HK-2 (cell line): Measurements from ENCODE around the gene FAM151A.

Source experiments
- DNase-seq: peaks from one replicate; pipeline ENCODE4 v3.0.0-alpha.2; 2018; ENCODE audit not compliant: unreplicated experiment

Gene FAM151A

DNA sequence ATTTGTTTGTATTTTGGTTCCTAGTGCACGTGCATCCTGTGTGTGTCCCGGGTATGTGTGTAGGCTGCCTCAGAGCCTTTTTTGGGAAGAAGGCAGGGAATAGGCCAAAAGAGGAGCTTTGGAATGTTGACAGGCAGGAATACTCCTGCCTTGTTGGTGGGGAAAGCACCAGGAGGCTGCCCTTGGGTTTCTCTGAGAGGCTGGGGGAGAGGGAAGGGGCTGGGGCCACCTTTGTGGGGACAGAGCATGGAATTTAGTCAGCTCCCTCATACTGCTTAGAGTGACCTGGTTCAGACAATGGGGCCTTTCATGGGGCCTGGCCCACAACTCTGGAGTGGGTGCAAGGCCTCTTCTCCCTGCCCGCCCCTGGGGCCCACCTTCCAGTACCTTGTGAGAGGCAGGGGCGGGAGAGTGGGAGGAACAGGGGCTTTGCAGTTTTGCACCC lies 44.0 kb downstream of the FAM151A start:
- DNase-seq: no peak

DNA sequence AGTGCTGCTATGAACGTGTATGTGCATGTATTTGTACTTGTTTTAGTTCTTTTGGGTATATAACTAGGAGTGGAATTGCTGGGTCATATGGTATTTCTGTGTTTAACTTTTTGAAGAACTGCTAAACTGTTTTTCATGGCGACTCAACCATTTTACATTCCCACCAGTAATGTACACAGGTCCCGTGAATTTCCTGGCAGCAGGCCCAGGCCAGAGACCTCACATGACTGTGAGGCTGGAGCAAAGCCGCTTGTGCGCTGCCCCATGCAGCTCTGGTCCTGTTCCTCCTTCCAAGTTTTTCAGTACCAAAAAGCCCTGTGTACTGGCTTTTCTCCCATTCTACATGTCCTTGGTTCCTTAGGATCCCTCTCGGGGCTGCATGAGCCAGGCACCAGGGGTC lies 45.7 kb downstream of the FAM151A start:
- DNase-seq: peak; percentile 40

DNA sequence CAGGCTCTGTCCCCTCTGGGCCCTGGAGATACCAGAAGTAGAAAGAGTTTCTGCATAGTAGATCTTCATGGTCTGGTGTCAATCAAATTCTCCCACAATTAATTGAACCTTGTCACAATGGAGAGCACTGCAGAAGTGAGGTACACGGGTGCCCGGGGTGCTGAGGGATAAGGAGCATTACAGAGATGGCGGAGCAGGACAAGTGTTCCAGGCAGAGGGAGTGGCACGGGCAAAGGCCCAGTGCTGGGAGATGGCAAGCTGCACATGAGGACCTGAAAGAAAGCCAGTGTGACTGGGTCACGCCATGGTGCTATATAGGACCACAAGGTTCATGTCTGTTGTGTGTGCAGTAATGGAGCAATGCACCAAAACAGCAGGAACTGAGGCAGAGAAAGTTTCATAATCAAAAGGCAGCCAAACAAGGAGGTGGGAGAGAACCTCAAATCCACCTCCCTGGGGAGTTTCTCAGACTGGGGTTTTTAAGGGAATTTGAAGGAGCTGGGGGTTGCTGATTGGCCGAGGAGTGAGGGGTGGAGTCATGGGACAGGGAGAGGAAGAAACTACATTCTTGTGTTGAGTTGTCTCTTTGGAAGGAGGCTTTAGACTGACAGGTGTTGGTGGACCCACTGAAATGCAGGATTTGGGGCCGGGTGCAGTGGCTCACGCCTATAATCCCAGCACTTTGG lies 47.6 kb downstream of the FAM151A start:
- no peak for DNase-seq

DNA sequence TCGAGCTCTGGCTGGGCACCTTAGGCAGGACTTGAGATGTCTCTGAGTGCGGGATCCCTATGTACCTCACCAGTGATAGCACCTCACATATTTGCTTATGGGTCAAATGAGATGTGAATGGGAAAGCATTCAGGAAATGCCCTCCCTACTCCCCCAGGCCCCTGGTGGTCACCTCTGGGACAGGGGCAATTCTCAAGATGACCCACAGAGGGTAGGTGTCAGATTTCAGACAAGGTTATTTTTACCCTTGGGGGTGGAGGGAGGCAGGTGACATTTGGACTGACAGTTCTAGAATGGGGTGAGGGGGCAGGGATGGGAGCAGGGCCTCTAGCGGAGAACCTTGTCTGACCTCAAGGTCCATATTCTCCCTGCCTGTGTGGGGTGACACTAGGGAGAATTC lies 48.2 kb downstream of the FAM151A start:
- DNase-seq: no peak

DNA sequence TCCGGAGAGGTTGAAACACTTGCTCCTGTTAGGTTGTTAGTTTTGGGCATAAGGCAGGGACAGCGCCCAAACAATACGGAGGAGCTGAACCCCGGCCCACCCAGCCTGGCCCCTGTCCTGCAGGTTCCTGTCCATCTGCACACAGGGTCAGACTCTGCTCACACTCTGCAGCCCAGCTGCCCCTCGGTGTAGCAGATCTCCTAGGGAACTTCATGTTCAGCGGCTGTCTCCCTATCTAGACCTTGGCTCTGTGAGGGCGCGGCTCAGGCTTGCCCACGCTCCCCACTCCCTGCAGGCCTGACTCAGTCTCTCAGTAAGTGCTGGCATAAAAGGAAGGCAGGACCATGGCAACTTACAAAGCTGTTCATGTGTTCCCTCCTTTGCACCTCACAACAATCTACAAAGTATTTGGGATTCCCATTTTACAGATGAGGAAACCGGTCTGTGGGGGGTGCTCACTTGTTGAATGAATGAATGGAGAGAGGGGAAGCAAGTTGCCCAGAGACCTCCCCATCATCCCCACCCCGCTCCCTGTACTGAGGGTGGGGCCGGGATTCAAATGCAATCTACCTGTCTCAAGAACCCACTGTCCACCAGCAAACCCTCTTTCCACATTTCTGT lies 49.1 kb downstream of the FAM151A start:
- no peak for DNase-seq

DNA sequence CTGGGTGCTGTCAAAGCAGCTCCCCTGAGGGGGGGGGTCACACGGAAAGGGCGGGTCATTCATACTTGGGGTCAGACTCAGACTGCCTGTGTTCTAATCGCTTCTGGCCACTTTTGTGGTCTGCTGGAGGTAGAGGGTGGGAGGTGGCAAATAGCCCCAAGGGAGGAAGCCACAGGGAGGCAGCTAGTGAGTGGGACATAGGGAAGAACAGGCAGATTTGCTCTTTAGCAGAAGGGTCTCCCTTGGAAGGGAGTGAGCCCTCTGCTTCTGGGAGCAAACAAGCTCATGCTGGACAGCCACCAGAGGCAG lies 50.8 kb downstream of the FAM151A start:
- no peak for DNase-seq

DNA sequence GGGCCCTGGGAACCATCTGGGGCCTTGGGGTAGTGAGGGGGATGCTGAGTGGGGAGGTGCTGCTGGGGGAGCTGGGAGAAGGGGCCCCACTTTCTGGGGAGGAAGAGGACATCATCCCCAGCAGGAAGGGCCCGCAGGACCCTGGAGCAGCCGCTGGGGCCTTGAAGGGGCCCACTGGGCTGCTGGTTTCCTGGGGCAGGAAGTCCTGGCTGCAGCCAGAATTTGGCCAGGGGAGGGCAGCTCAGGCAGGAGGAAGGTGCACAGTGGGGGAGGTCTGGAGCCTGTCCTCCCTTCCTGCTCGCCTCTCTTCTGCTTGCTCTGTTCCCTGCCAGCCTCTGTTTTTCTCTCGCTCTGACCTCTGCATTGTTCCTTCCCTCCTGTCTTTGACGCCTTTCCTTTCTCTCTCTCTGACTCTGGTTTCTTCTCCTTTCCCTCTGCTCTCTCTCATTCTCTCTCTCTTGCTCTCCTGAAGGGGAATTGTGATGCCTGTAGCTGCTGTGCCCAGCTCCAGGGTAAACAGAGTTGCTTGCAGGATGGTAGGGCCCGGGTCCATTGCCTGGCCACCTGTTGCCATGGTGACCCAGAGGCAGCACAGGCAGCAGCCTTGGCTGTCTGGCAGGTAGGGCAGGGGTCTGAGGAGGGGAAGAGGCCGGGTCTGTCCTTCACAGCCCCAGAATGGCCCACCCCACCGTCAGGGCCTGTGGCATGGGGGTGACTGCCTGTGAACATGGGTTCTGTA lies 51.4 kb downstream of the FAM151A start:
- DNase-seq: no peak

DNA sequence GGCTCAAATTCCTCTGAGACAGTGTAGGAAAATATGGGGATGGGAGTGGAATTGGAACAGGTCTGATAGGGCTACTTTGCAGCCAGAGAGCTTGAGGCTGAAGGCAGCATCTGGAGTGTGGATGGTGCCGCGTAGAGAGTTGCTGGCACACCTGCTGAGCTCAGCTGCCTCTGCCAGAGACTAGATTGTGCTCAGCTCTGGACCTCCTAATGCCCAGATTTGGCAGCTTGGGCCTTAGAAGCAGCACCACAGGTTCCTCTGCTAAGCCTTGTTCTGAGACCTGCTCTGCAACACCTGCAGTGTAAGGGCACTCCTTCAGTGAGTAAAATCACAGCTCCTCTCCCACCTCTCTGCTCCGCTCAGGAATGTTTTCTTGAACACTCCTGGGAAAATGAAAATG lies 52.0 kb downstream of the FAM151A start:
- DNase-seq: no peak

DNA sequence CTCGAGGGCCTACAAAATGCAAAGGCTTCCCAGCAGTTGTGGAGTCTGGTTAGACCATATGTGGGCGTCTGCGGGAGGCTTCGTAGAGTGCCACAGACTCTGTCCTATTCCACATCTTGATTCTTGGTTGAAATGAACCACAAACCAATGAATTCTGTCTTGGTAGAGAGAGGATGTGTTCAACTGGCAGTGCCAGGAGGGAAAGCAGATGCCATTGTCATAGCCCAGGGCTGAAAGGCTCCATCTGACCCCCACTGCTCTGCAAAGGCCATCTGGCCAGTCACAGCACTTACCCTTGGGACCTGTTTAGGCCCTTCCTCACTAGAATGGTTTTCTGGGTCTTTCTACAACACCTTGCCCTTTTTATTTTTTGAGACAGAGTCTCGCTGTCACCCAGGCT lies 53.2 kb downstream of the FAM151A start:
- no peak for DNase-seq

DNA sequence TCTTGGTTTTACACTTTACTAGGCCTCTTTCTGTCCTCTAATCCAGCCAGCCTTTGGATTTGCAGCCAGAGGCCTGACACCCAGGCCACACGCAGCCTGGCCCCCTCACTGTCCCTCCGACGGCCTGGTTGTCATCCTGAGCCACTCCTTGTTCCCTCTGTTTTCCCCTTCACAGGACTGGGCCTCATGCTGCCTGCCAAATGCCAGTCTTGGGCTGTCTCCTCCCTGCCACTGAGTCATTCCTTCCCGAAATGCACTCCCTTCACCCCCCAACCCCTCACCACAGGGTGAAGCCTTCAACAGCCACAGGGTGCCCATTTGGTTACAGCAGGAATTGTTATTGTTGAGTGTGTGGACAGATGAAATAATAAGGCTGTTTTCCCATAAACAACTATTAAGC lies 54.0 kb downstream of the FAM151A start:
- no peak for DNase-seq

DNA sequence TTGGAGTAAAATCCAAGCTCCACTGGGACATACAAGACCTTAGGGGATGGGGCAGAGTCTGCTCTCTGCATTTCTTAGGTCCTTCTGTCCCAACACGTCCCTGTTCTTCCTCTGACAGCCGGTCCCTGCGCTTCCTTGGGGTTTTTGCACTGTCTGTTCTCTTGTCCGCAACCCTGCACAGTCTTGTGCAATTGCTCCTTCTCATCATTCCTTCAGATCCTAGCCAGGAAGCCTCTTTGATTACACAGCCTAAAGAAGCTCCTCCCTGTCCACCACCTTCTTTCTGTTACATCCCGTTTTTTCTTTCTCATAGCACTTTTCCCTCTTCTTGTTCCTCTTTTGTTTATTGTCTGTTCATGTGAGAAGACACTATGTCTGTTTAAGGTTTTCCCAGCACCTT lies 55.4 kb downstream of the FAM151A start:
- no peak for DNase-seq

DNA sequence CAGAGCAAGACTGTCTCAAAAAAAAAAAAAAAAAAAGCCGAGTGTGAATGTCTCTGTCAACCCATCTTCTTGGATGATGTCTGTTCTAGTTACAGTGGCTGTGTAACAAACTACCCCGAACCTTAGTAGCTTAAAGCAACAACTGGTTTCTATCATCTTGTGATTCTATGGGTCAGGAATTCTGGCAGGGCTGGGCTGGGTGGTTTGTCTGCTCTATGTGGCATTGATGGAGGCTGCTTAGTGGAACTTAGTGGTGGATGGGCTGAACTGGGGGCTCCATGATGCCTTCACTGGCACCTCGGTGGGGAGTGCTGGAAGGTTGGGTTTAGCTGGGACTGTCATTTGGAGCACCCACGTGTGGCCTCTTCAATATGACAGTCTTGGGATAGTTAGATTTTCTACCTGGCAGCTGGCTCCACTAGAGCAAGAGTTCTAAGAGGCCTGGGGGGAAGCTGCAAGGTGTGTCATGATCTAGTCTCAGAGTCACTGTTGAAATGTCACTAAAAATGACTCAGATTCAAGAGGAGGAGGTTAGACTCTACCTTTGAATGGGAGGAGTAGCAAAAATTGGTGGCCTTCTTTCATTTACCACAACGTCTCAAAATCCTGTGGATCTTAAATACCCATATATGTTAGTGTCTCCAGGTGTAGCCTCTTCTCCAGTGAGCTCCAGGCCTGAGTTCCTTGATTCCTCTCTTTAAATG lies 56.7 kb downstream of the FAM151A start:
- no peak for DNase-seq

DNA sequence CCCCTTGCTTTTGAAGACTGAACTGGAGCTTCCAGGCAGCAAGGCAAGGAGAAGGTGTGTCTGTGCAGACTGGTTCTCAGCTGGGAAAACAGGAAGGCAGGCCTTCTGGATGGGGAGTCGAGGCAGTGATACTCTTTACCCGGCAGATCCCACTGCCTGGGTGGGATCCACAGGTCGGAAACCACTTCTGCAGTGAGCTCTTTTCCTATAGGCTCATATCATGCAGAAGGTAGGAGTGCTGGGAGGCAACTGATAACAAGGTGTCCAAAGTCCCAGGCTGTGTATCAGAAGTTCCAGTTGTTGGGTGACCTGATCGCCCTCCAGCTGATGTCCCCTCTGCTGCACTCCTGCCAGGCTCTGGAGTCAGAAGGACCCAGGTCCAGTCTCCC lies 58.2 kb downstream of the FAM151A start:
- DNase-seq: no peak

DNA sequence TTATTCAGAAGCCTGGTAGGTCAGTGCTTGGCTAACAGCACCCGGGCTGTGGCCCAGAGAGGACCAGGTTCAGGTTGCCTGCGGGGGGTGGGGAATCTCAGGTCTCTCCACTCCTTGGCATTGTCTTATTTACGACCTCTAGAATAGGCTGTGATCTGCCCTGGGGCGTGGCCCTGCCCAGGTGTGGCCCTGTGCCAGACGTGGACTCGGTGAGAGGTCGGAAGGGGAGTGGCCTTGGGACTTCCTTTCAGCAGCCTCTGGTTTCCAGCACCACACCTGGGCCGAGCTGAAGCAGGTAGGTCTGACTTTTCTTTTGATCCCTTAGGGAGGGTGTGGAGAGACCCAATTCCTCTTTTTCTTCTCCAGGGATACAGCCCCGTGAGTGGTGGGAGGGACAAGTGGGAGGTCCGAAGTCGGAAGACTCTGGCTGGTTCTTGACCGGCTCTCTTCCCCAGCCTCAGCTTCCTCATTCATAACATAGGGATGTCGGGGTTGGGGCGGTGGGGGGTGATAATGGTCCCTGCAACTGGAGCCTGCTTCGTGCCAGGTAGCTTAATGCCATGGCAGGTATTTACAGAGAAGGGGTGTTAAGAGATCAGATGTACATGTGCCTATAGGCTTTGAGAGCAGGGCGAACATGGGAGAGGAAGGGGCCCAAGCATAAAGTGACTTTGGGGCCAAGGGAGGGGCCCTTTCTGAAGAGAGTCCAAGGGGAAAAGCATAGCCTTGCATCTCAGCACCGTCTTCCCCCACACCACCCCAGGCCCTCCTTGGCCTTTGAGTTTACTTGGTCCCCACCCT lies 58.8 kb downstream of the FAM151A start:
- no peak for DNase-seq

DNA sequence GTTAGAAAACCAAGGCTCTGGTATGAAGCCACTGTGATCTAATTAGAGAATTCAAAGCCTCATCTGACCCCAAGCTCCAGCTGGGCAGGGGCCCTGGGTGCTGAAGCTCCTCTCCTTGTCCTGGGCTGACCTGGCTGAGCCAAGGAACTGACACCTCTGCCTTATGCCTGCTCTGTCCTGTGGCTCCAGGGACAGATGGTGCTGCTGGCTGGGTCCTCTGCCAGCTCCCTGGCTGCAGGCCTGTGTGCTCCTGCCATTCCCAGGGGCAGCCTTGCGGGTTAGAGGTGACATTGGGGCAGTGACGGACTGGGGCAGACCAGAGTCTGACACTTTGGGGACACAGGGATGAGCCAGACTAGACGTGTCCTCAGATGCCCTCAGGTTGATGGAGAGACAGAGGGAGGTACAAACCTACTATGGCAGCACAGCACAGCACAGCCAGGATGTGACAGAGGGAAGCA lies 63.5 kb downstream of the FAM151A start:
- no peak for DNase-seq
